SK-N-MC (cell line): ENCODE results near the gene CCDC78.

ENCODE experiments used
- EZH2 ChIP-seq: fragments of 200-600 bp; sonication (generic); IDR thresholded peaks from one replicate; pipeline ENCODE4 v1.6.1; 2017; ENCODE audit warnings: antibody characterized with exemption
- POLR2AphosphoS5 ChIP-seq: IDR thresholded peaks from 2 replicates; pipeline ENCODE4 v1.6.1; 2012; ENCODE audit warnings: mild to moderate bottlenecking, low read depth, low read length, borderline replicate concordance

GRCh38 chr16:674214-674881 lies 51.9 kb downstream of the CCDC78 start:
- no peak for TF ChIP-seq EZH2
- TF ChIP-seq POLR2AphosphoS5 = no peak; the same call in 1 of the 2 replicates
